LNCaP clone FGC (cell line): ENCODE results near the gene SPANXA2.
"Not testable (repeated sequence)": the region's sequence is repeated elsewhere in the genome, so short reads cannot be mapped to it uniquely, and the experiment has no call there.

Source experiments
- DNase-seq: peaks from one replicate; pipeline ENCODE4 v3.0.0-alpha.2; 2011; ENCODE audit warnings: low read depth
- H3K4me3 ChIP-seq: 2 replicates; pipeline ENCODE4 v1.5.1; 2011; ENCODE audit warnings: mild to moderate bottlenecking, low read depth, low read length, control low read depth
- CTCF ChIP-seq: IDR thresholded peaks from 2 replicates; pipeline ENCODE4 v1.5.1; 2012; ENCODE audit warnings: mild to moderate bottlenecking; ENCODE audit not compliant: control insufficient read depth, insufficient read depth; ENCODE audit errors: extremely low read depth

SPANXA2 gene

GRCh38 chrX:141589408-141589807 is at the start of gene SPANXA2:
TSS of gene SPANXA2 (plus strand) at chrX:141589708. CDS start at chrX:141589768, 60 bp downstream.
- not testable (repeated sequence) for H3K4me3 ChIP-seq, DNase-seq

- not testable (repeated sequence) for H3K4me3 ChIP-seq, DNase-seq
Observed at GRCh38 chrX:141542551-141542950, 47.0 kb upstream of the SPANXA2 start.

GRCh38 chrX:141584638-141585037 is 4.9 kb upstream of the SPANXA2 start, which contains the start of gene SPANXA1:
TSS of gene SPANXA1 (minus strand) at chrX:141584738. CDS start at chrX:141584678, 60 bp downstream.
- not testable (repeated sequence) for DNase-seq

GRCh38 chrX:141609111-141609510 is 19.6 kb downstream of the SPANXA2 start:
- no peak overlapping the region for H3K4me3 ChIP-seq
- DNase-seq = no peak
- TF ChIP-seq CTCF = no peak

More at GRCh38 chrX:141584638-141585037, 4.9 kb upstream of the SPANXA2 start, which contains the start of gene SPANXA1:
- not testable (repeated sequence) for H3K4me3 ChIP-seq

- no peak for TF ChIP-seq CTCF
- DNase-seq = no peak
- H3K4me3 ChIP-seq = no peak overlapping the region
Observed at GRCh38 chrX:141619336-141619735, 29.8 kb downstream of the SPANXA2 start.

GRCh38 chrX:141632124-141632523 is 42.6 kb downstream of the SPANXA2 start:
- no peak for TF ChIP-seq CTCF
- H3K4me3 ChIP-seq = no peak overlapping the region
- DNase-seq = no peak

GRCh38 chrX:141638550-141638949 is 49.0 kb downstream of the SPANXA2 start:
- DNase-seq = no peak
- H3K4me3 ChIP-seq = no peak overlapping the region
- TF ChIP-seq CTCF = no peak
